ENCODE results near the gene FLOT1. TPM values are rescaled to one million over a fixed set of nuclear protein-coding genes. Genes with fewer than 3 reads are reported as not detected.

The FLOT1 gene
- total and polyA plus RNA-seq, 2 of the 4 experiments (the other 2 are of a cell fraction) = 96.2 to 162 TPM

DNA sequence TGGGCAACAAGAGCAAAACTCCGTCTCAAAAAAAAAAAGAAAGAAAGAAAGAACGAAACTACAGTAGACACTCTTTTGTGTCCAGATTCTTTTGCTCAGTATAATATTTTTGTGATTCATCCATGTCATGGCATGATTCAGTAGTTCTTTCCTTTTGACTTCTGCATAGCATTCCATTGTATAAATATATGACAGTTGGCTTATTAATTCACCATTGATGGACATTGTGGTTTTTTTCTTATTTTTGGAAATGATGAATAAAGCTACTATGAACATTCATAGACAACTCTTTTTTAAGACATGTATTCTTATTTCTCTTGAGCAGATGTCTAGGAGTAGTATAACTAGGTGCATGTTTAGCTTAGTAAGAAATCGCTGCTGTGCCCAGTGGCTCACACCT is 12.1 kb upstream of the FLOT1 start:
- intact Hi-C loops (cut with micrococcal nuclease) = no loop called here
- Histone ChIP-seq H2AK9ac (replicated peaks; ENCODE audit: low read depth, low read length, poor library complexity) (peak overlapping the region; percentile 56), H3K9me3 (ENCODE audit: control insufficient read depth, insufficient read depth, low read length) (no peaks in the 10 kb centered on the region), H3K18ac (ENCODE audit: low read depth, low read length) (peak overlapping the region; percentile 29; the same call in 1 of the 2 replicates), H4K20me1 (ENCODE audit: insufficient read depth, low read length) (no peaks in the 10 kb centered on the region), H4K5ac (ENCODE audit: low read depth, low read length) (no peak overlapping the region), H2BK20ac (ENCODE audit: low read depth, low read length) (peak overlapping the region; percentile 77; the same call in 1 of the 2 replicates), H2BK5ac (ENCODE audit: low read depth, low read length, poor library complexity, severe bottlenecking) (peak overlapping the region; percentile 41), H3K27me3 (ENCODE audit: control insufficient read depth, insufficient read depth, low read length) (no peaks in the 10 kb centered on the region), H4K91ac (ENCODE audit: insufficient read depth, low read depth, low read length) (peak overlapping the region; percentile 57), H3K56ac (ENCODE audit: extremely low read depth, insufficient read depth, low read length) (no peak overlapping the region), H2BK120ac (ENCODE audit: low read depth, low read length) (peak overlapping the region; percentile 87), H4K8ac (ENCODE audit: low read depth in 2 of 2, low read length in 2 of 2) (peak overlapping the region in 1 of 2 experiments; percentile 36; a peak in 1 of 4 replicates), H3K9ac (ENCODE audit: low read depth, low read length) (no peak overlapping the region), H2BK15ac (ENCODE audit: low read depth, low read length) (0 out of 3 replicates have a peak overlapping the region, but pooled peaks have one; percentile 53), H3K36me3 (ENCODE audit: control insufficient read depth, insufficient read depth, low read length) (no peaks in the 10 kb centered on the region), H3K14ac (replicated peaks; ENCODE audit: low read depth, low read length) (peak overlapping the region; percentile 62; the same call in 1 of the 2 replicates), H3K79me1 (ENCODE audit: low read depth in 1 of 2, low read length in 2 of 2) (peaks cover 5 to 34% of the 10 kb centered on the region in 2 experiments; a peak in 2 of 4 replicates), H2AK5ac (ENCODE audit: low read depth, low read length) (peak overlapping the region; percentile 88), H3K27ac (ENCODE audit: insufficient read depth, low read length) (peak overlapping the region; percentile 20; the same call in 1 of the 2 replicates), H2AFZ (replicated peaks; ENCODE audit: low read length, poor library complexity) (no peak overlapping the region), H3K4me1 (ENCODE audit: control insufficient read depth, insufficient read depth, low read length) (peaks cover 22% of the 10 kb centered on the region), H3K4me2 (ENCODE audit: low read depth, low read length) (no peak overlapping the region), H3K23ac (ENCODE audit: low read depth, low read length) (0 out of 2 replicates have a peak overlapping the region, but pooled peaks have one; percentile 65), H3K9me1 (ENCODE audit: insufficient read depth, low read length) (peaks cover 18% of the 10 kb centered on the region; the same call in 1 of the 2 replicates), H3K4me3 (ENCODE audit: insufficient read depth, low read depth, low read length) (no peak overlapping the region), H3K4ac (ENCODE audit: low read depth, low read length) (peak overlapping the region; percentile 74)
- TF ChIP-seq NFE2L2 (IDR thresholded peaks at IDR 0.05; ENCODE audit: low read depth, low read length) (peak; percentile 46), POLR2A (IDR thresholded peaks at IDR 0.05; ENCODE audit: low read depth, low read length) (no peak), MXI1 (IDR thresholded peaks at IDR 0.05; ENCODE audit: borderline replicate concordance, low read depth, low read length) (no peak), CTCF (conservative IDR thresholded peaks at IDR 0.05; ENCODE audit: low read depth, low read length) (no peak)
- BruUV-seq (replicated peaks) = no TSS peak
- in situ Hi-C loops (cut with MboI; ENCODE audit: low sequenced_read_pairs) = no loop called here
- no CpG with 5 or more reads among the region's 3 CpGs for WGBS, 2 experiments (ENCODE audit: extremely low coverage in 2 of 2, insufficient read length in 1 of 2)
- peak; percentile 76 for DNase-seq
- ChIA-PET CTCF (interaction anchor here (1.0 kb wide), 1 partner anchor 68 kb away, joined by 10 read pairs; no protein-coding TSS in a partner anchor), POLR2A (ENCODE audit: unreplicated experiment) (no interaction called here)
- no peak for ATAC-seq (ENCODE audit: low read depth)
- dilution Hi-C loops (cut with HindIII; ENCODE audit: low sequenced_read_pairs, unreplicated experiment) = no loop called here
